ENCODE results near the gene CD82.

CD82 gene

GRCh38 chr11:44579302-44579761 is 13.9 kb downstream of the CD82 start:
- H3K9me3 ChIP-seq (ENCODE audit: insufficient read depth, low read depth, low read length), result no peaks in the 10 kb centered on the region
- 70% methylated on average over 6 of the region's 6 CpGs for WGBS
- no peak overlapping the region for H3K4me3 ChIP-seq (ENCODE audit: low read length)
- no peaks in the 10 kb centered on the region for H3K36me3 ChIP-seq (ENCODE audit: insufficient read depth, low read length)
- no peak overlapping the region for H3K27ac ChIP-seq (ENCODE audit: low read depth, low read length)
- H3K4me1 ChIP-seq (ENCODE audit: insufficient read depth, low read length), result no peaks in the 10 kb centered on the region
- H3K27me3 ChIP-seq (ENCODE audit: insufficient read depth, low read length), result no peaks in the 10 kb centered on the region
- H3K9ac ChIP-seq (ENCODE audit: low read depth, low read length), result no peak overlapping the region

GRCh38 chr11:44580701-44581100 is 15.2 kb downstream of the CD82 start:
- no peaks in the 10 kb centered on the region for H3K27me3 ChIP-seq (ENCODE audit: insufficient read depth, low read length)
- WGBS, result 72% methylated on average over 2 of the region's 2 CpGs
- H3K36me3 ChIP-seq (ENCODE audit: insufficient read depth, low read length), result no peaks in the 10 kb centered on the region
- H3K9me3 ChIP-seq (ENCODE audit: insufficient read depth, low read depth, low read length), result no peaks in the 10 kb centered on the region
- no peak overlapping the region for H3K27ac ChIP-seq (ENCODE audit: low read depth, low read length)
- H3K4me3 ChIP-seq (ENCODE audit: low read length), result no peak overlapping the region
- H3K4me1 ChIP-seq (ENCODE audit: insufficient read depth, low read length), result no peaks in the 10 kb centered on the region
- H3K9ac ChIP-seq (ENCODE audit: low read depth, low read length), result no peak overlapping the region

GRCh38 chr11:44581246-44581645 is 15.8 kb downstream of the CD82 start:
- Histone ChIP-seq H3K4me3 (ENCODE audit: low read length) (no peak overlapping the region), H3K36me3 (ENCODE audit: insufficient read depth, low read length) (no peaks in the 10 kb centered on the region), H3K4me1 (ENCODE audit: insufficient read depth, low read length) (no peaks in the 10 kb centered on the region), H3K9ac (ENCODE audit: low read depth, low read length) (no peak overlapping the region), H3K27ac (ENCODE audit: low read depth, low read length) (no peak overlapping the region), H3K9me3 (ENCODE audit: insufficient read depth, low read depth, low read length) (no peaks in the 10 kb centered on the region), H3K27me3 (ENCODE audit: insufficient read depth, low read length) (no peaks in the 10 kb centered on the region)
- 89% methylated on average over 3 of the region's 3 CpGs for WGBS

- no peaks in the 10 kb centered on the region for H3K36me3 ChIP-seq (ENCODE audit: insufficient read depth, low read length)
- H3K4me3 ChIP-seq (ENCODE audit: low read length), result no peak overlapping the region
- H3K9me3 ChIP-seq (ENCODE audit: insufficient read depth, low read depth, low read length), result no peaks in the 10 kb centered on the region
- WGBS, result 84% methylated on average over 3 of the region's 3 CpGs
- no peak overlapping the region for H3K9ac ChIP-seq (ENCODE audit: low read depth, low read length)
- H3K27ac ChIP-seq (ENCODE audit: low read depth, low read length), result no peak overlapping the region
- H3K4me1 ChIP-seq (ENCODE audit: insufficient read depth, low read length), result no peaks in the 10 kb centered on the region
- no peaks in the 10 kb centered on the region for H3K27me3 ChIP-seq (ENCODE audit: insufficient read depth, low read length)
Observed at GRCh38 chr11:44582641-44583352, 17.3 kb downstream of the CD82 start.

- Histone ChIP-seq H3K27ac (ENCODE audit: low read depth, low read length) (no peak overlapping the region), H3K9me3 (ENCODE audit: insufficient read depth, low read depth, low read length) (no peaks in the 10 kb centered on the region), H3K4me1 (ENCODE audit: insufficient read depth, low read length) (no peaks in the 10 kb centered on the region), H3K27me3 (ENCODE audit: insufficient read depth, low read length) (no peaks in the 10 kb centered on the region), H3K9ac (ENCODE audit: low read depth, low read length) (no peak overlapping the region), H3K36me3 (ENCODE audit: insufficient read depth, low read length) (no peaks in the 10 kb centered on the region), H3K4me3 (ENCODE audit: low read length) (no peak overlapping the region)
- WGBS, result 90% methylated on average over 2 of the region's 2 CpGs
Observed at GRCh38 chr11:44583353-44583669, 17.8 kb downstream of the CD82 start.

GRCh38 chr11:44585421-44585820 is 20.0 kb downstream of the CD82 start:
- Histone ChIP-seq H3K27me3 (ENCODE audit: insufficient read depth, low read length) (no peaks in the 10 kb centered on the region), H3K4me3 (ENCODE audit: low read length) (no peak overlapping the region), H3K9ac (ENCODE audit: low read depth, low read length) (no peak overlapping the region), H3K4me1 (ENCODE audit: insufficient read depth, low read length) (no peaks in the 10 kb centered on the region), H3K9me3 (ENCODE audit: insufficient read depth, low read depth, low read length) (no peaks in the 10 kb centered on the region), H3K27ac (ENCODE audit: low read depth, low read length) (no peak overlapping the region), H3K36me3 (ENCODE audit: insufficient read depth, low read length) (no peaks in the 10 kb centered on the region)
- 93% methylated on average over 5 of the region's 5 CpGs for WGBS

GRCh38 chr11:44589301-44589700 is 23.8 kb downstream of the CD82 start:
- H3K4me3 ChIP-seq (ENCODE audit: low read length), result no peak overlapping the region
- H3K4me1 ChIP-seq (ENCODE audit: insufficient read depth, low read length), result no peaks in the 10 kb centered on the region
- WGBS, result 92% methylated on average over 3 of the region's 3 CpGs
- H3K9me3 ChIP-seq (ENCODE audit: insufficient read depth, low read depth, low read length), result no peaks in the 10 kb centered on the region
- no peak overlapping the region for H3K9ac ChIP-seq (ENCODE audit: low read depth, low read length)
- H3K27me3 ChIP-seq (ENCODE audit: insufficient read depth, low read length), result no peaks in the 10 kb centered on the region
- no peak overlapping the region for H3K27ac ChIP-seq (ENCODE audit: low read depth, low read length)
- H3K36me3 ChIP-seq (ENCODE audit: insufficient read depth, low read length), result no peaks in the 10 kb centered on the region

- WGBS, result 76% methylated on average over 6 of the region's 6 CpGs
Observed at GRCh38 chr11:44590769-44591168, 25.3 kb downstream of the CD82 start.

GRCh38 chr11:44591557-44591956 is 26.1 kb downstream of the CD82 start:
- Histone ChIP-seq H3K27me3 (ENCODE audit: insufficient read depth, low read length) (no peaks in the 10 kb centered on the region), H3K4me1 (ENCODE audit: insufficient read depth, low read length) (0 out of 2 replicates have a peak, but pooled peaks cover 2% of the 10 kb centered on the region), H3K9ac (ENCODE audit: low read depth, low read length) (no peak overlapping the region), H3K4me3 (ENCODE audit: low read length) (no peak overlapping the region), H3K27ac (ENCODE audit: low read depth, low read length) (no peak overlapping the region), H3K36me3 (ENCODE audit: insufficient read depth, low read length) (no peaks in the 10 kb centered on the region), H3K9me3 (ENCODE audit: insufficient read depth, low read depth, low read length) (no peaks in the 10 kb centered on the region)
- 91% methylated on average over 3 of the region's 4 CpGs for WGBS

More at GRCh38 chr11:44590769-44591168, 25.3 kb downstream of the CD82 start:
- Histone ChIP-seq H3K4me3 (ENCODE audit: low read length) (no peak overlapping the region), H3K4me1 (ENCODE audit: insufficient read depth, low read length) (no peaks in the 10 kb centered on the region), H3K27ac (ENCODE audit: low read depth, low read length) (no peak overlapping the region), H3K9me3 (ENCODE audit: insufficient read depth, low read depth, low read length) (no peaks in the 10 kb centered on the region), H3K27me3 (ENCODE audit: insufficient read depth, low read length) (no peaks in the 10 kb centered on the region), H3K36me3 (ENCODE audit: insufficient read depth, low read length) (no peaks in the 10 kb centered on the region), H3K9ac (ENCODE audit: low read depth, low read length) (no peak overlapping the region)

GRCh38 chr11:44592125-44592940 is 26.9 kb downstream of the CD82 start:
- H3K4me3 ChIP-seq (ENCODE audit: low read length), result no peak overlapping the region
- H3K4me1 ChIP-seq (ENCODE audit: insufficient read depth, low read length), result 0 out of 2 replicates have a peak, but pooled peaks cover 4% of the 10 kb centered on the region
- H3K27me3 ChIP-seq (ENCODE audit: insufficient read depth, low read length), result no peaks in the 10 kb centered on the region
- H3K9me3 ChIP-seq (ENCODE audit: insufficient read depth, low read depth, low read length), result no peaks in the 10 kb centered on the region
- H3K9ac ChIP-seq (ENCODE audit: low read depth, low read length), result no peak overlapping the region
- WGBS, result 86% methylated on average over 13 of the region's 13 CpGs
- no peaks in the 10 kb centered on the region for H3K36me3 ChIP-seq (ENCODE audit: insufficient read depth, low read length)
- no peak overlapping the region for H3K27ac ChIP-seq (ENCODE audit: low read depth, low read length)

- Histone ChIP-seq H3K9me3 (ENCODE audit: insufficient read depth, low read depth, low read length) (no peaks in the 10 kb centered on the region), H3K4me3 (ENCODE audit: low read length) (no peak overlapping the region), H3K9ac (ENCODE audit: low read depth, low read length) (no peak overlapping the region), H3K27ac (ENCODE audit: low read depth, low read length) (no peak overlapping the region), H3K27me3 (ENCODE audit: insufficient read depth, low read length) (no peaks in the 10 kb centered on the region), H3K36me3 (ENCODE audit: insufficient read depth, low read length) (no peaks in the 10 kb centered on the region), H3K4me1 (ENCODE audit: insufficient read depth, low read length) (0 out of 2 replicates have a peak, but pooled peaks cover 4% of the 10 kb centered on the region)
- WGBS, result 78% methylated on average over 8 of the region's 8 CpGs
Observed at GRCh38 chr11:44593251-44593650, 27.8 kb downstream of the CD82 start.

Measured in HUES64 (cell line).